Pons (tissue), 1 donor: Measurements from ENCODE around the gene NAA35.
A peak's percentile ranks its signal among the peaks of the same experiment; 100 is the strongest.
"Not testable (repeated sequence)": the region's sequence is repeated elsewhere in the genome, so short reads cannot be mapped to it uniquely, and the experiment has no call there.

Experiments used
- DNase-seq: peaks from one replicate; pipeline ENCODE4 v3.0.0-alpha.2; 2016; ENCODE audit warnings: low spot score

The NAA35 gene

GRCh38 chr9:85940832-85941621, at the start of gene NAA35:
TSS of gene NAA35 (plus strand) at chr9:85941146. CDS start at chr9:85942160, 1,014 bp downstream.
- peak; percentile 98 for DNase-seq

DNA sequence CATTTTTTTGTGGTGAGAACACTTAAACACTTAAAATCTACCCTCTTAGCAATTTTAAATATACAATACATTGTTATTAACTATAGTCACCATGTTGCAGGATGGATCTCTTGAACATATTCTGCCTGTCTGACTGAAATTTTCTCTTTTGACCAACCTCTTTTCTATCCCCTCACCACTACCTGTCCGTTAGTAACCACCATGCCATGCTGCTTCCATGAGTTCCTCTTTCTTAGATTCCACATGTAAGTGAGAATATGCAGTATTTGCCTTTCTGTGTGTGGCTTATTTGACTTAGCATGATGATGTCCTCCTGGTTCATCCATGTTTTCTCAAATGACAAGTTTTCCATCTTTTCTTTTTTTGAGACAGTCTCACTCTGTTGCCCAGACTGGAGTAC, 48.5 kb upstream of the NAA35 start:
- no peak for DNase-seq

DNA sequence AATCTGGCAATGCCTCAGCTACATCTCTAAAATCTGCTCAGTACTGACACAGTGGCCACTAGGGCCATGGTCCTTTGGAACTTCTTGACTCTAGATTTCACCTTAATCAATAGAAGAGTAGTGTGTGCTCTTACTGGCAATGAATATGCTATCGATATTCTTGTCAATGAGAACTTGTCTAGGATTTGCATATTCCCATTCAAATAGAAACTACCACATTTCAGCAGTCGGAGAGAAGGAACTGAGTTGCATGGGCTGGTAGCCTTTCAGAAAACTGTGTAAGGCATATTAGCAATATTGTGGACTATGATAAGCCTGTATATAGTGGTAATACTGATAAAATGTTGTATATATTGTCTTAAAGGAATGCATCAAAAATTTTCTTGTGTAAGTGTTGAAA, 45.3 kb upstream of the NAA35 start:
- DNase-seq: no peak

- DNase-seq: no peak
Observed at GRCh38 chr9:85897848-85898247, 43.1 kb upstream of the NAA35 start.

GRCh38 chr9:85898332-85898731, 42.6 kb upstream of the NAA35 start:
- DNase-seq: no peak

DNA sequence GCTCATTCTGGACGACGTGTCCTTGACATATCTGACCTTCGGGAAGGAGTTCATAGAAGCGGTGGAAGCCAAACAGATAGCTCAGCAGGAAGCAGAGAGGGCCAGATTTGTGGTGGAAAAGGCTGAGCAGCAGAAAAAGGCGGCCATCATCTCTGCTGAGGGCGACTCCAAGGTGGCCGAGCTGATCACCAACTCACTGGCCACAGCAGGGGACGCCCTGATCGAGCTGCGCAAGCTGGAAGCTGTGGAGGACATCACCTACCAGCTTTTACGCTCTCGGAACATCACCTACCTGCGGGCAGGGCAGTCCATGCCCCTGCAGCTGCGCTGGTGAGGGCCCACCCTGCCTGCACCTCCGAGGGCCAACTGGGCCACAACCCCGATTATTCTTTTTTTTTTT, 41.6 kb upstream of the NAA35 start:
- DNase-seq: no peak

DNA sequence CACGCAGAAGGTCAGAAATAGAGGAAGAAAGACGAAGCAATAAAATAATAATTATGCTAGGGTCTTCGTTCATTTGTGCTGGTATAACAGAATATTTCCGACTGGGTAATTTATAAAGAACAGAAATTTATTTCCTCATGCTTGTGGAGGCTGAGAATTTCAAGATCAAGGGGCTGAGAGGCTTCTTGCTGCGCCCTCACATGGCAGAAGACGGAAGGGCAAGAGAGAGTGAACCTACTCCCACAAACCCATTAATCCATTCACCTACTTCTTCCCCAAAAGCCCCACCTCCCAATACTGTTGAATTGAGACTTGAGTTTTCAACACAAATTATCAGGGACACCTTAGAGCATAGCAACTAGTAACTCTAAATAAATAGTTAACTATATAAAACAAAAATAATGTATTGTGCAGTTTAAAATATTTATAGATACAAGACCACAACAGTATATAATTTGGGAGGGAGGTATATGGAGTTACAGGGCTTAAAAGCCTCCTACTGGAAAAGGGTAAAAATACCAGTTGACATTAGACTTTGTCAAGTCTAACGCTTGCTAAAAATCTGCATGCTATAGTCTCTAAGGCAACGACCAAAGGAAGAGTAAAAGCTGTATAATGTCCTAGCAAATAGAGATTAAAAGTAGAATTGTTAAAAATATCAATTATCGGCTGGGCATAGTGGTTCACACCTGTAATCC, 40.3 kb upstream of the NAA35 start:
- peak; percentile 22 for DNase-seq

DNA sequence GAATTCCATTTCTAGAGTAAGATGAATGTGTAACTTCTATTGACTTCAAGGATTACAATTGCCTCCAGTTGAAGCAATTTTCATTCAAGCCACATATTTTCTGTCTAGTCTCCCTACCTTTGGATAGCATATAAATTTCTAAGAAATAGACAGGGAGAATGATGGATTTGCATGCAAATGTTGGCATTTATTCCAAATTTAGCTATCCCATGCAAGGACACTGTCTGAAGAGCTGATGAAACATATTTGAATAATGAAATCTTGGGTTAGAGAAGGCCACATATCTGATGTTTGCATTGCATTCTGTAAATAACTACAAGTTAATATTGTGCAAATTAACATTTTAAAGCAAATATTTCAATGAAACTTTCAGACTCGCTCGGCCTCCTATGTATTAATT, 36.0 kb upstream of the NAA35 start:
- no peak for DNase-seq

DNA sequence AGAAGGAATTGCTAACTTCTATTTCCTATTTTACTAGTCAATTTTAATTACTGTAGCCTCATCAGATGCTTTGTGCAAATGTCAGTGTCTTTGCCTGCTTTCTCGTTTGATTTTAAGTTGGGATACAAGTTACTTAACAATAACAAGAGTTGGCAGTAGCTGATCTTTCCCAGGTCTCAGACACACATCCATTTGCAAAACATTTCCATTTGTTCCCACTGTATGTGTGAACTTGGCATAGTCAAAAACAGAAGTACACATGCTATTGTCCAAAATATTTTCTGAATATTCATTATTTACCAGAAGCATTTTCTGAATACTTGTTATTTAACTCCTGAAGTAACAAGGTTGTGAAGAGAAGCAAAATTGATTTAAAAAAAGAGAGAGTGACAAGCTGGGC, 35.0 kb upstream of the NAA35 start:
- no peak for DNase-seq

DNA sequence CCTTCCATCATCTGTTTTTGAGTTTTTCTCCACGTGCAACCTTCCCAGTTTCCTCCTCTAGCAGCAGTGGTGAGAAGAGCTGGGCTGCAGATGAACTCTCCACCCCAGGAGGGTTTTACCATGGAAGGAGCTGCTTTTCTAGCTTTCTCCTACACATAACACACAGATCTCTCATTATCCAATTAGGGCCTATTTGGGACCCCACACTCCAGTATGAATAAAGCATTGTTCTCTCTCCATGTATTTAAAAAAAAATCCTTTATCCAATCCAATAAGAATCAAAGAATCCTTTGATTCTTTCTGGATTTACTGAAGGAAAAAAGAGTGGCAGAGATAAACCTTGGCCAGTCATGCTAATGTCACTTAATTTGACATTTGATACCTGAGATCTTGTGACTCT, 31.6 kb upstream of the NAA35 start:
- DNase-seq: no peak

DNA sequence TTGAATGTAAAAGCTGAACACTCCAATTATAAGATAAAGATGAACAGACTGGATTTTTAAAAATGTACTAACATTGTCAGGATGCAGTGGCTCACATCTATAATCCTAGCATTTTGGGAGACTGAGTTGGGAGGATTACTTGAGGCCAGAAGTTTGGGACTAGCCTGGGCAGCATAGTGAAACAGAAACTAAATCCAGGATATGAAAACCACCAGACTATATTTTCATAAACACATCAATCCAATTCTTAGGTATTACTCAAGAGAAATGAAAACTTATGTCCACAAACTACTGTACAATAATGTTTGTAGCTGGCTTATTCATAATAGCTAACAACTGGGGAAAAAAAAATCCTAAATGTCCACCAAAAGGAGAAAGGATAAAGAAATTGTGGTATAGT, 26.8 kb upstream of the NAA35 start:
- DNase-seq: no peak

- no peak for DNase-seq
Observed at GRCh38 chr9:85917756-85918155, 23.2 kb upstream of the NAA35 start.

DNA sequence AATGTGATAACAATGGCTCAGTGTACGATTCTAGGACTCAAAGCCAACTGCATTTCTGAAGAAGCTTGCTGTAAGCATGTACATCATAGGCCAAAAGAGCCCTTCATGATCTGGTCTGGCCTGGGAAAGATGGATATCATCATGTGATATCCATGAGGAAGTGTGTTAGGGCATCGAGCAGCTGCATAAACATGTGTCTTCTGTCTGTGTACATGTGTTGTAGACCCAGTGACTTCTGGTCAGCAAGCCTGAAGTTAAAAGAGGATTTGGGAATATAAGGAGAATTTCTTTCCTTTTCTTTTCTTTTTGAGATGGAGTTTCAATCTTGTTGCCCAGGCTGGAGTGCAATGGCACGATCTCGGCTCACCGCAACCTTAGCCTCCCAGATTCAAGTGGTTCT, 15.5 kb upstream of the NAA35 start:
- DNase-seq: no peak

DNA sequence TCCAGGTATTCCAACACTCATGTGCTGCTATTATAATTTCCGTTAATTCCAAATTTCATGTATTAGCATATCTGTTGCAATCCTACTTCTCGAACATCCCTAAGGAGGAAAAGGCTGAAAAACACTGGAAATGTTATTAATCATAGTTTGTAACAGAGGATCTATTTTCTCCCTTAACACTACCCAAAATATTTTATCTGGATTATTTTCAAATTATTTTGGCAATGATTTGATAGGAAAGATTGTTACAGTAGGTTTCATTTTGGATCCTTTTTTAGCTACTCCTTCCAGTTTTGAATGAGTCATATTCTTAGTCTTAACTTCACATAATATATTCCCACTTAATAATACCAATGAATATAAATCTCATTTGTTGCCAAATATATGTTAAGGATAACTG, 13.9 kb upstream of the NAA35 start:
- no peak for DNase-seq

- no peak for DNase-seq
Observed at GRCh38 chr9:85931495-85931894, 9.5 kb upstream of the NAA35 start.

GRCh38 chr9:85935950-85936349, 5.0 kb upstream of the NAA35 start:
- not testable (repeated sequence) for DNase-seq

DNA sequence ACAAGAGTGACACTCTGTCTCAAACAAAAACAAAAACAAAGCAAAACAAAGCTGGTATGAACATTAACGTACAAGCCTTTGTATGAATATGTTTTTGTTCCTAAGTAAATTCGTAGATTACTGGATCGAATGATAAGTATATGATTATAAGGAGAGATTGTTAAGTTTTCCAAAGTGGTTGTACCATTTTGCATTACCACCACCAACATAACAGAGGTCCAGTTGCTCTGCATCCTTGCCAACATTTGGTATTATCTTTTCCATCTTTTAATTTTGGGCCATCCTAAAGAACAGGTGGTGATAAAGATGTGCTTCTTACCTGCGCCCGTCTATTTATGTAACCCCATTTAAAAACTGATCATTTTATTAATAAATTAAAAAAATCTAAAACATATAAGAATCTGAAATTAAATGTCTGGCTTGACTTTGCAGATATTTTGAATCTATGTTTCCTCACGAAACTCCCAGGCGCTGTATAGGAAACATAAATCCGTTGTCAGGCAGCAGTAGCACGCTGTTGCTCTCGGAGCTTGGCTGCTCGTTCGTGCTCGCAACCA, 593 bp upstream of the NAA35 start:
- DNase-seq: no peak

- DNase-seq: peak; percentile 24
Observed at GRCh38 chr9:85941622-85941940, 635 bp downstream of the NAA35 start.

DNA sequence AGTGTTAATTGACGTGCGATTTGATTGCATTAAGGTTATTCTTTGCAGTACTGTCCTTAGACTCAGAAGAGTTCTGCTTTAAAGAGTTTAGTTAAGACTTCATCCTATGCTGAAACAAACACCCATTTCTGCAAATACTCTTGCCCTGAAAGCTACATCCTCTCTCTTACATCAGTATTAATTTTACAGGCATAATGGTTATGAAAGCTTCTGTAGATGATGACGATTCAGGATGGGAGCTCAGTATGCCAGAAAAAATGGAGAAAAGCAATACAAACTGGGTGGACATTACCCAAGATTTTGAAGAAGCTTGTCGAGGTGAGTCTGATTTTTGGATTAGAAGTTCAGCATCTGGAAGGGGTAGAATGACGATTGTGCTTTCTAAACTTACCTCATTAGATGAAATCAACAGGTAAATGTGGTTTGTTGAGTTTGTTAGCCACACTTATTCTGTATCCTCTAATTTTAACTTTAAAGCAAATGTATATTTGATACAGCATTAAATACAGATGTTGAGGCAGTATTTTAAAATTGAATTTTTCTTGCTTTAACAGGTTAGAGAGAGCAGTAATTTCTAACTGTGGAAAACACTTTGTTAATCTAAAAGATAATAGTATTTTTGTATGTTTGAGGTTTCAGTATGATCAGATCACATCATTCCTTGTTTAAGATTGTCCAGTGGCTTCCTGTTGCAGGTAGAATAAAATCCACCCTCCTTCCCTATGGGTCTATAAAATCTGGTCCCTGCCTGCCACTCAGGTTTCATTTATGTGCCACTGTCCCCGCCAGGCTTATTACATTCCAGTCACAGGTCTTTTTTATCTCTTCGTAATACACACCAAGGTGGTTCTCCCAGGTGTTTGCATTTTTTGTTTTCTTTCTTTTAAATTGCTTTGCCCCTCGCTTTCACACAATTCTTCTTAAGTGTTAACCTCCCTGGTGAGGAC, 1.3 kb downstream of the NAA35 start:
- no peak for DNase-seq

DNA sequence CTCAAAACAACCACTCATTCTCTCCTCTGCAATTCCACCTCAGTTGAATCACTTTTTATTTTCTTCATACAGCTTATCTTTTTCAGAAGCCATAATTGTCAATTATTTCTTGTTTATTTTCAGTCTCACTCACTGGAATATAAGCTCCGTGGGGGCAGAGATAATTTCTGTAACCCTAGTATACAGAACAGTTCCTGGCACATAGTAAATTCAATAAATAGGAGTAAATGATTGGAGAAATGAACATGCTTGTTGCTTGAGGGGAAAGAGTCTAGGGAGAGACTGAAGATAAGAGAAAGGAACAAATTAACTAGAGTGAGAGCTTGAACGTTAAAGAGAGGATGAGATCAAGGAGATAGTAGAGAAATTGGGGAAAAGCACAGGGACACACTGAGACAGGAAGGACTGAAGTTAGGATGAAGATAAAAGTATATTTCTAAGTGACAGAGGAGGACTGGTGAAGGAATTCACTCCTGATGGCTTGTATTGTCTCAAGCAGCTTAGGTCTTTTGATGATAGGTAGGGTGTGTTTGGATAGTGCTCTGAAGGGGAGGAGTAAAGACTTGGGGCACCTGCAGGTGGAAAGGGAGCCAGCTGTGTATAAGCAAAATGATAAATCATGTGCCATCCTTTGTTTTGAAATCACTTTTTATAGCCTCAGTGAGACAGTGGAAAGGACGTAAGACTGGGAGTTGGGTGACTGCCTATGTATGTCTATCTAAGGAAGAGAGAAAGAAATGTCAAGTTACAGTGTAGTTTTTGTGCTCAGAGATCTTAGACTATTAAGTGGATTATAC, 2.2 kb downstream of the NAA35 start:
- DNase-seq: no peak

DNA sequence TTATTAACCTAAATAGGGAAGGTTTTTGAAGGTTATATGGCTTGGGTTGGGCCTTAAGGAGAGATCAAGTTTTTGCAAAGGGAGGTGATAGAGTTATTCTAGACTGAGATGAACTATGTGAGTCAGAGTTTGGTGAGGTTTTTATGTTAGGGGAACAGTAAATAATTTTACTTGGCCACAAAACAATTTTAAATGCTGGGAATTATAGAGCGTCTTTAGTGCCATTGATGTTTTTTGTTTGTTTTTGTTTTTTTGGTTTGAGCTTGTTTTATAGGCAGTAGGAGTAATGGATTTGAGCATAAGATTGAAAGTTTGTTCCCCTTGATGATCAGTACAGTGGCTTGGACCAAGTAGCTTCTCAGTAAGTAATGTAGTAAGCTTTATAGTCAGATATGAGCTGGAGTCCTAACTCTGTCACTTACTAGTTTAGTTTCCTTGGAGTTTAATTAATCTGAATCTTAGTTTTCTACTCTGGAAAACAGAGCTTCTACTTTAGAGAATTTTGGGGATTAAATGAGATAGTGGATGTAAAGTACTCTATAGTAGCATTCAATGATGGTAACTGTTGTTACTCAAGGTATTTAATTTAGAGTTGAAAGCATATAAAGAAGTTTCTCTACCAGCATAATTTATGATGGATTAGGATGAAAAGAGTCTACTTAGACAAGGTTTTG, 2.9 kb downstream of the NAA35 start:
- no peak for DNase-seq
